Jurkat, Clone E6-1 (cell line): ENCODE results near the gene SULT1A3. TPM values are rescaled to one million over a fixed set of nuclear protein-coding genes. Genes with fewer than 3 reads are reported as not detected.
A peak's percentile ranks its signal among the peaks of the same experiment; 100 is the strongest.
"Not testable (repeated sequence)": the region's sequence is repeated elsewhere in the genome, so short reads cannot be mapped to it uniquely, and the experiment has no call there.

Experiments
- DNase-seq: peaks from one replicate; pipeline ENCODE4 v3.0.0-alpha.2; 2011; ENCODE audit warnings: low read depth, low spot score
- H3K4me3 ChIP-seq: 2 replicates; pipeline ENCODE4 v1.5.1; 2011; ENCODE audit warnings: mild to moderate bottlenecking, low read length, control low read depth, moderate library complexity
- polyA plus RNA-seq: library from polyadenylated mRNA; unstranded; fragments of >200 nt; gene quantifications from one replicate; pipeline ENCODE4 v1.2.1, GENCODE V29; 2012; ENCODE audit warnings: missing spikeins; ENCODE audit not compliant: insufficient read length, insufficient read depth

SULT1A3 gene
- polyA plus RNA-seq, result 21.4 TPM

DNA sequence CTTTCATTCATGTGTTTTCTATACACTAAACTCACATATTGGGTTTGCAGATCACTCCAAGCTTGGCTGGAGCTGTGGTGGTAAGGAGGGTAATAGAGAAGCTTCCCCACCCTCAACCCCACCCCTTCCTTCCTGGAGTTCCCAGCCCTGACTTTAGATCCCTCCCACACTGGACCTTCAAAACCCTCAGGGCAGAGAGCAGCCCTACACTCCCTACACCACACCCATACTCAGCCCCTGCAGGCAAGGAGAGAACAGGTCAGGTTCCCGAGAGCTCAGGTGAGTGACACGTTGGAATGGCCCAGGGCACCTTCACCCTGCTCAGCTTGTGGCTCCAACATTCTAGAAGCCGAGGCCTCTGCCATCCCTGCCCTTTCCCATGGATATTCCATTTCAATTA is at the start of gene SULT1A3:
SULT1A3 (plus strand) TSS at position 207 of the 400 bp plus-strand sequence. CDS start 1,474 bp downstream, outside the sequence.
- DNase-seq, H3K4me3 ChIP-seq: not testable (repeated sequence)

DNA sequence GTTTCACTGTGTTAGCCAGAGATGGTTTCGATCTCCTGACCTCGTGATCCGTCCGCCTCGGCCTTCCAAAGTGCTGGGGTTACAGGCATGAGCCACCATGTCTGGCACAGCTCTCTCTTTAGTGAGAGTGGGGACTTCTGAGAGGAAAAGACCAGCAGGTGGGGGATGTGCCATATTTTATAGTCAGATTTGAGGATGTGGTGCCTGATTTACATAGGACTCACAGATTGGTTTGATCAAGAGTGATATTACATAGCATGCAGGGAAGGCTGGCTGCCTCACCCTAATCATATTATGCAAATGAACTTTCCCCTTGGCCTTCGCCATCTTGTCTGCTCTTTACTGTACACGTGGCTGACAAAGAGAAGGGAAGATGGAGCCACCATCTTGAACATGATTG is 48.0 kb upstream of the SULT1A3 start:
- no peak for DNase-seq
- H3K4me3 ChIP-seq, result no peak overlapping the region

DNA sequence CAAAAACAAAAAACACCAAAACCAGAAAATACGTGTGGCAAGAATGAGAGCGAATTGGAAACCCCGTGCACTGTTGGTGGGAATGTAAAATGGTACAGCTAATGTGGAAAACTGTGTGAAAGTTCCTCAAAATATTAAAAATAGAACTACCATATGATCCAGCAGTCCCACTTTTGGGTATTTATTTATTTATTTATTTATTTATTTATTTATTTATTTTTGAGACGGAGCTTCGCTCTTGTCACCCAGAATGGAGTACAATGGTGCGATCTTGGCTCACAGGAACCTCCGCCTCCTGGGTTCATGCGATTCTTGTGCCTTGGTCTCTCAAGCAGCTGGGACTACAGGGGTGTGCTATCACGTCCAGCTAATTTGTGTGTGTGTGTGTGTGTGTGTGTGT is 46.5 kb upstream of the SULT1A3 start:
- no peak for DNase-seq
- no peak overlapping the region for H3K4me3 ChIP-seq

DNA sequence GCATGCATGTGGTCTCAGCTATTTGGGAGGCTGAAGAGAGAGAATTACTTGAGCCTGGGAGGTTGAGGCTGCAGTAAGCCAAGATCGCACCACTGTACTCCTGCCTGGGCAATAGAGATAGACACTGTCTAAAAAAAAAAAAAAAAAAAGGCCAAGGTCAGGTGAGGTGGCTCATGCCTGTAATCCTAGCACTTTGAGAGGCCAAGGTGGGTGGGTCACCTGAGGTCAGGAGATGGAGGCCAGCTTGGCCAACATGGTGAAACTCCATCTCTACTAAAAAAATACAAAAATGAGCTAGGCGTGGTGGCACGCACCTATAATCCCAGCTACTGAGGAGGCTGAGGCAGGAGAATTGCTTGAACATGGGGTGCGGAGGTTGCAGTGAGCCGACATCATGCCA is 43.9 kb upstream of the SULT1A3 start:
- no peak overlapping the region for H3K4me3 ChIP-seq
- DNase-seq, result no peak

DNA sequence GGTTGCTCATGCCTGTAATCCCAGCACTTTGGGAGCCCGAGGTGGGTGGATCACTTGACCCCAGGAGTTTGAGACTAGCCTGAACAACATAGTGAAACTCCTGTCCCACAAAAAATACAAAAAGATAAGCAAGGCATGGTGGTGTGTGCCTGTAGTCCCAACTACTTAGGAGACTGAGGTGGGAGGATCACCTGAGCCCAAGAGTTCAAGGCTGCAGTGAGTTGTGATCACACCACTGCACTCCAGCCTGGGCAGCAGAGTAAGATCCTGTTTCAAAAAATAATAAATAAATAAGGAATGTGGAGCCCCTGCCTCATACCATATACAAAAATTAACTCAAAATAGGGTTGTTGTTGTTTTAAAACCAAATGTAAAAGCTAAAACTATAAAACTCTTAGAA is 41.8 kb upstream of the SULT1A3 start:
- DNase-seq, result no peak
- no peak overlapping the region for H3K4me3 ChIP-seq

DNA sequence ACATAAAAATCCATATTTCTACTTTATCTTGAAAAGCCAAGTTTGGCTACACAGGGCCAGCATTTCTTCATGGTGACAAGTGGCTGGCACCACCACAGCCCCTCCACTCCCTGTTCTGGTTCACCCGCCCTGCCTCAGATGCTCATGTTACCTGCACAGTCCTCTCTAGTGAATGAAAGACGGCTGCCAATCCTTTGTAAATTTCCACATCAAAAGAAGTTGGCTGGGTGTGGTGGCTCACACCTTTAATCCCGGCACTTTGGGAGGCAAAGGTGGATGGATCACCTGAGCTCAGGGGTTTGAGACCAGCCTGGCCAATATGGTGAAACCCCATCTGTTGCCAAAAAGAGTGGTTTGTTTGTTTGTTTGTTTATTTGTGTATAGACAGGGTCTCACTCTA is 35.5 kb upstream of the SULT1A3 start:
- no peak for DNase-seq

DNA sequence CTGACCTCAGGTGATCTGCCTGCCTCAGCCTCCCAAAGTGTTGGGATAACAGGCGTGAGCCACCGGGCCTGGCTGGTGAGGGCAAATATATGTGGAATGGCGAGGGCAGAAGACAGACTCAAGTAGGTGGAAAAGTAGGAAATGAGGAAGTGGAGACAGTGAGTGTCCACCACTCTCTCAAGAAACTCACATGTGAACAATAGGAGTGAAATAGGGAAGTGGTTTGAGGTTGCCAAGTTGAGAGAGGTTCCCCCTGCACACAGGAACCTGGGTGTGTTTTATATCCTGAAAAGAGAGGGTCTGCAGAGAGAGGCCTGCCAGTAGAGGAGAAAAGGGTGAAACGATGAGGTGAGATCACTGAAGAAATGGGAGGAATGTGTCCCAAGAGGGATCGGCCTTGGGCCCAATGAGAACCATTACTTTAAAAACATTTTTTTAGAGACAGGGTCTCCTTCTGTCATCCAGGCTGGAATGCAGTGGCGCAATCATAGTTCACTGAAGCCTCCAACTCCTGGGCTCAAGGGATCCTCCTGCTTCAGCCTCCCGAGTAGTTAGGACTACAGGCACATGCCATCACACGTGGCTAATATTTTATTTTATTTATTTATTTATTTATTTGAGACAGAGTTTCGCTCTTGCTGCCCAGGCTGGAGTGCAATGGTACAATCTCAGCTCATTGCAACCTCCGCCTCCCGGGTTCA is 32.7 kb upstream of the SULT1A3 start:
- peak; percentile 73 for DNase-seq
- no peak overlapping the region for H3K4me3 ChIP-seq

More for the DNA sequence above, 35.5 kb upstream of the SULT1A3 start:
- no peak overlapping the region for H3K4me3 ChIP-seq

DNA sequence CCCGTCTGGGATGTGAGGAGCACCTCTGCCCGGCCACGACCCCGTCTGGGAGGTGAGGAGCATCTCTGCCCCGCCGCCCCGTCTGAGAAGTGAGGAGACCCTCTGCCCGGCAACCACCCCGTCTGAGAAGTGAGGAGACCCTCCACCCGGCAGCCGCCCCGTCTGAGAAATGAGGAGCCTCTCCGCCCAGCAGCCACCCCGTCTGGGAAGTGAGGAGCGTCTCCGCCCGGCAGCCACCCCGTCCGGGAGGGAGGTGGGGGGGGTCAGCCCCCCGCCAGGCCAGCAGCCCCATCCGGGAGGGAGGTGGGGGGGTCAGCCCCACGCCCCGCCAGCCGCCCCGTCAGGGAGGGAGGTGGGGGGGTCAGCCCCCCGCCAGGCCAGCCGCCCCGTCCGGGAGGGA is 30.3 kb upstream of the SULT1A3 start:
- not testable (repeated sequence) for DNase-seq, H3K4me3 ChIP-seq

DNA sequence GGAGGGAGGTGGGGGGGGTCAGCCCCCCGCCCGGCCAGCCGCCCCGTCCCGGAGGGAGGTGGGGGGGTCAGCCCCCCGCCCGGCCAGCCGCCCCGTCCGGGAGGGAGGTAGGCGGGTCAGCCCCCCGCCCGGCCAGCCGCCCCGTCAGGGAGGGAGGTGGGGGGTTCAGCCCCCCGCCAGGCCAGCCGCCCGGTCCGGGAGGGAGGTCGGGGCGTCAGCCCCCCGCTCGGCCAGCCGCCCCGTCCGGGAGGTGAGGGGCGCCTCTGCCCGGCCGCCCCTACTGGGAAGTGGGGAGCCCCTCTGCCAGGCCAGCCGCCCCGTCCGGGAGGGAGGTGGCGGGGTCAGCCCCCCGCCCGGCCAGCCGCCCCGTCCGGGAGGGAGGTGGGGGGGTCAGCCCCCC is 29.6 kb upstream of the SULT1A3 start:
- not testable (repeated sequence) for H3K4me3 ChIP-seq

DNA sequence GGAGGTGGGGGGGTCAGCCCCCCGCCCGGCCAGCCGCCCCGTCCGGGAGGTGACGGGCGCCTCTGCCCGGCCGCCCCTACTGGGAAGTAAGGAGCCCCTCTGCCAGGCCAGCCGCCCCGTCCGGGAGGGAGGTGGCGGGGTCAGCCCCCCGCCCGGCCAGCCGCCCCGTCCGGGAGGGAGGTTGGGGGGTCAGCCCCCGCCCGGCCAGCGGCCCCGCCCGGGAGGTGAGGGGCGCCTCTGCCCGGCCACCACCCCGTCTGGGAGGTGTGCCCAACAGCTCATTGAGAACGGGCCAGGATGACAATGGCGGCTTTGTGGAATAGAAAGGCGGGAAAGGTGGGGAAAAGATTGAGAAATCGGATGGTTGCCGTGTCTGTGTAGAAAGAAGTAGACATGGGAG is 28.9 kb upstream of the SULT1A3 start:
- DNase-seq, H3K4me3 ChIP-seq: not testable (repeated sequence)

More for the DNA sequence above, 29.6 kb upstream of the SULT1A3 start:
- DNase-seq, result not testable (repeated sequence)

DNA sequence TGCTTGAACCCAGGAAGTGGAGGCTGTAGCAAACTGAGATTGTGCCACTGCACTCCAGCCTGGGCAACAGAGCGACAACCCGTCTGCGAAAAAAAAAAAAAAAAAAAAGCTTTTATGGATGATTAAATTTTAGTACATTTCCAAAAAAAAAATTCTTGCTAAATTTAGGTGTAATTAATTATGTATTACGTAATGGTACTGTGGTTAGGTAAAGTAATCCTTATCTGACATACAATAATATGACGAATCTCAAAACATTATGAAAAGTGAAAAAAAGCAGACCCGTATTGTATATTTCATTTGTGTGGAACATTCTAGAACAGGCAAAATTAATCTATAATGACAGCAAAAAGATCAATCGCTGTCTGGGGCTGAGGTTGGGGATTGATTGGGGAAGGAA is 26.0 kb upstream of the SULT1A3 start:
- H3K4me3 ChIP-seq, result no peak overlapping the region
- DNase-seq, result no peak

DNA sequence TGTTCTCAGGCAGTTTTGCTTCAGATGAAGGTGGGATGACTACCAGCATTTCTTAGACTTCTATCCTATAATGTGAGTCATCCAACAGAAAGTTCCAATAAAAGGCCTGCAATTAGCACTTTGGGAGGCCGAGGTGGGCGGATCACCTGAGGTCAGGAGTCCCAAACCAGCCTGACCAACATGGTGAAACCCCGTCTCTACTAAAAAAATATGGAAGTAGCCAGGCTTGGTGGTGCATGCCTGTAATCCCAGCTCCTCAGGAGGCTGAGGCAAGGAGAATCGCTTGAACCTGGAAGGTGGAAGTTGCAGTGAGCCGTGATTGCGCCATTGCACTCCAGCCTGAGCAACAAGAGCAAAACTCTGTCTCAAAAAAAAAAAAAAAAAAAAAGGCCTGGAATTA is 22.2 kb upstream of the SULT1A3 start:
- not testable (repeated sequence) for DNase-seq

DNA sequence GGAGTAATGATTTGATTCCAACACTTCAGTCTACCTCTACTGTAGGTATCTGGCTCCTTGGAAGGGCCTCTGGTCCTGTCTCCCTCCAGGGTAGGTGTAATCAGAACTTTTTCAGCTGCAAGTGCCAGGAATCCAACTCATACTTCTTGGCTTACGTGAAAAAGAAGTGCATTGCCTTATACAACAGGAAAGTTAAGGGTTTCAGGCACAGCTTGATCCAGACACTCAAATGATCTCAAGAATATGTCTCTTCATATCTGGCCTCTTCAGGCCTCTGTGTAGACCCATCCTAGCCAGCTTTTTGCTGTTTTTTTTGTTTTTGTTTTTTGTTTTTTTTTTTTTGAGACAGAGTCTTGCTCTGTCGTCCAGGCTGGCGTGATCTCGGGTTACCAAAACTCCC is 19.9 kb upstream of the SULT1A3 start:
- no peak for DNase-seq
- H3K4me3 ChIP-seq, result no peak overlapping the region

More for the DNA sequence above, 22.2 kb upstream of the SULT1A3 start:
- H3K4me3 ChIP-seq, result not testable (repeated sequence)

DNA sequence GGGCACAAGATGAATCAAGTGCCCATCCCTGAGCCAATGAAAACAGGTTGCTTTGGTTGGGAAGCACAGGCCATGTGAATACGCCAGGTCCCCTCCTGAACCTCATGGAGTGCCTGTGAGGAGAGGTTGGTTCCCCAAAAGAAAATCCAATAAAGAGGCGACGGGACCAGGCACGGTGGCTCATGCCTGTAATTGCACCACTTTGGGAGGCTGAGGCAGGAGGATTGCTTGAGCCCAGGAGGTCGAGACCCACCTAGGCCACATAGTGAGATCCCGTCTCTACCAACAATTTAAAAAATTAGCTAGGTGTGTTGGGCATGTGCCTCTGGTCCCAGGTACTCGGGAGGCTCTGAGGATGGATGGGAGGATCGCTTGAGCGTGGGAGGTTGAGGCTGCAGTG is 19.1 kb upstream of the SULT1A3 start:
- DNase-seq, result no peak
- no peak overlapping the region for H3K4me3 ChIP-seq

DNA sequence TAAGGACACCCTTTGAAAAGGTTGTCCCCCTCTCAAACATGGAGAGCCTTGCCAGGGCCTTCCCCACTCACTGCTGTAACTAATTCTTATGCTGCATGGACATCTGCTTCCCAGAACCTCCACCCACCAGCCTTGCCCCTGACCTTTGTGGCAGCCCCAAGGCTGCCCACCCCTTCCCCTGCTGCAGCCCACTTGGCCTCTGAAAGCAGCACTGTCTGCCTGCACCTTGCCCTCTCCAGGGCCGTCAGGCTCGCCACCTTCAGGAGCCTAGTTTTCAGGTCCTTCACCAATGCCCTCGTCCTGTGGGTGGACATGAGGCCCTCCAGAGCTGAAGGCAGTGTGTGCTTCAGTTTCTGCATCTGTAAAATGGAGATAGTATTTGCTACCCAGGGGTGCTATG is 18.3 kb upstream of the SULT1A3 start:
- no peak for DNase-seq
- no peak overlapping the region for H3K4me3 ChIP-seq

DNA sequence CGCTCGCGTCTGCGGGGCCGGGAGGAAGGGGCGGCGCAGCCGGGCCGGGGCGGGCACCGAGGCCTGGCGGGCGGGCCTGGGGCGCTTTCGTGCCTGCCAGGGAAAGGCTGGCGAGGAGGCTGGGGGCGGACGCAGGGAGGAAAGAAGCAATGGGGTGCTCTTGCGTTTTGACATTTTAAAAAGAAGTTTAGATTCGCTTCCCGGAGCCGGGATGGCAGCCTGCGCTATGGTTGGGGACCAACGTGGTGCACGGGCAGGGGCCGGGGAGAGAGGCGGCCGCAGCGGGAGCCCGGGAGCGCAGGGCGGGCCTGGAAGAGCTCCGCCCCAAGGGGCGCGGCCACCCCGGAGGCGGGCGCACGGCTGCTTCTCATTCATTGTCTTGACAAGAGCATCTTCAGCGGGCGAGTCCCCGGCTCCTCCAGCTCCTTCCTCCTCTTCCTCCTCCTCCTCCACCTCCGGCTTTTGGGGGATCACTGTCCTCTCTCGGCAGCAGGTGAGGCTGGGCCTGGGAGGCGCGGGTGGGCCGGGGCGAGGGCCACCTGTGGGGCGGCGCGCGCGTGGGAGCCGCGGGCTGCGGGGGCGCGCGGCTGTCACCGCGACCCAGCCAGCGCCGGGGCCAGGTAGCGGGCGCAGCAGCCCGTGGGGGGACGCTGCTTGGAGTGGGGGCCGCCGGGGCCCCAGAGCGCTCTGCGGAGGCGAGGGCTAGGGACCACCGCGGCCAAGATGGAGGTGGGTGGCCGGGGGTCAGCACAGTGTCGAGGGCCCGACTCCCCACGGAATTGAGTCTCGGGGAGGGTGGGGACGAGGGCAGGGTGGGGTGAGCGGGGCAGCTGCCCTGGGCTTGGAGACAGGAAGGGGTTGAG is 15.6 kb upstream of the SULT1A3 start, which contains the start of gene CORO1A:
CORO1A (plus strand) TSS at position 370 of the 863 bp plus-strand sequence. CDS start 1,608 bp downstream, outside the sequence.
- peak; percentile 82 for DNase-seq
- H3K4me3 ChIP-seq, result peak within 1 kb of the TSS; percentile 99

DNA sequence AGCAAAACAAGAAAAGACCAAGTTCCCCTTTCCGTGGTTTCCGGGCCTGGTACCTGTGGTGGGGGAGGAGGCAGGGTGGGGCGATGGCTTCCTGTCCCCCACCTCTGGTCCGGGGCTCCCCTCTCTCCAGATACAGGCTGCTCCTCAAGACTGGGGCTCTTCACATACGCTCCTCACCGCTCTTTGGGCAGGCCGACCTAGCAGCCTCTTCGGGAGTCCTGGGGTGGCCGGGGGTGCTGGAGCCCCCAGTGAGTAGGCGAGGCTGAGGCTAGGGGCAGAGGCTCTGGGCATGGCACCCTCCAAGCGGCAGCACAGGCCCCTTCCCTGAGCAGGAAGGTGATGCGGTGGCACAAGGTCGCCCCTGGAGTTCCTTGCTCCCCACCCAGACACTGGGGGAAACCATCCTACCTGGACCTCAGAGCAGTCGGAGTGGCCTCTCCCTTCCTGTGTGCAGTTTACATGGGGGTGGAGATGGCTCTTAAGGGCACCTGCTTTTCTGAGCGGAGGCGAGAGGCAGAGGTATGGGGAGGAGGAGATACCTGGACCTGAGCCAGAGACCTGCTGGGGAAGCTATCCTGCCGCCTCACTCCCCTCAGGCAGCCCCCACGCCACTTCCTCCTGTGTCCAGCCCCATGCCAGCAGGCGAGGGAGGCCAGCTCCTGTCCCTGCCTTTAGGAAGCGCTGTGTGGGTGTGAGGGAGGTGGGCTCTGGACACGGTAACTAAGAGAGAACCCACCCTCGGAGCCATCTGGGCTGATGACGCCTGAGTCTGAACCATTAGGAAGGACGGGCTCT is 14.8 kb upstream of the SULT1A3 start:
- peak overlapping the region; percentile 99 for H3K4me3 ChIP-seq
- DNase-seq, result peak; percentile 63

DNA sequence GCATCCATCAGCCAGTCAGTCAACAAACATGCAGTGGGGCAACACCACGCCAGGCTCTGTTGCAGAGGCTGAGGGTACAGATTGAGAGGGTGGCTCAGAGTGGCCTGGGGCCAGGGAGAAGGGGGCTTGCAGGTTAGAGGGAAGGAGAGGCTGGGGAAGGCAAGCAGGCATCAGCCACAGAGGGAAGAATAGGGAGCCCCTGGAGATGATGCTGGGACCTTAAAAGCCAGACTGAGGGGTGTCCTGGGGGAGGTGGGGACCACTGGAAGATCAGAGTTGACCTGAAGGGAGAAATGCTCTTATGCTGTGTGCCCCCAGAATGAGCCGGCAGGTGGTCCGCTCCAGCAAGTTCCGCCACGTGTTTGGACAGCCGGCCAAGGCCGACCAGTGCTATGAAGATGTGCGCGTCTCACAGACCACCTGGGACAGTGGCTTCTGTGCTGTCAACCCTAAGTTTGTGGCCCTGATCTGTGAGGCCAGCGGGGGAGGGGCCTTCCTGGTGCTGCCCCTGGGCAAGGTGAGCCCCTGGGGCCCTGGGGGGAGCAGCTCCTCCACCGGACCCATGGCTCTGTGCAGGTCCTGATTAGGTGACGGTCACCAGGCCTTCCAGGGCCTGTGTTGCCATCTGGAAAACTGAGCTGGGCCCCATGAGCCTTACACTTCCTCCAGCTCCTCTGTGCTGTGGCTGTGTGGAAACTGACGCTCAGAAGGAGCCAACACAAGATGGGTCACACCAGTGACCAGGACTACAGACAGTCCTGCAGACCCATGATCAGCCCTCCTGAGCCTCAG is 14.0 kb upstream of the SULT1A3 start:
- no peak for DNase-seq
- peak overlapping the region; percentile 99 for H3K4me3 ChIP-seq
